ENCODE results near the gene FPGS. TPM values are rescaled to one million over a fixed set of nuclear protein-coding genes. Genes with fewer than 3 reads are reported as not detected.
"Not testable (repeated sequence)": the region's sequence is repeated elsewhere in the genome, so short reads cannot be mapped to it uniquely, and the experiment has no call there.

Gene FPGS
- total and polyA plus RNA-seq, 9 donors: 18.9 to 209 (median 154) TPM

DNA sequence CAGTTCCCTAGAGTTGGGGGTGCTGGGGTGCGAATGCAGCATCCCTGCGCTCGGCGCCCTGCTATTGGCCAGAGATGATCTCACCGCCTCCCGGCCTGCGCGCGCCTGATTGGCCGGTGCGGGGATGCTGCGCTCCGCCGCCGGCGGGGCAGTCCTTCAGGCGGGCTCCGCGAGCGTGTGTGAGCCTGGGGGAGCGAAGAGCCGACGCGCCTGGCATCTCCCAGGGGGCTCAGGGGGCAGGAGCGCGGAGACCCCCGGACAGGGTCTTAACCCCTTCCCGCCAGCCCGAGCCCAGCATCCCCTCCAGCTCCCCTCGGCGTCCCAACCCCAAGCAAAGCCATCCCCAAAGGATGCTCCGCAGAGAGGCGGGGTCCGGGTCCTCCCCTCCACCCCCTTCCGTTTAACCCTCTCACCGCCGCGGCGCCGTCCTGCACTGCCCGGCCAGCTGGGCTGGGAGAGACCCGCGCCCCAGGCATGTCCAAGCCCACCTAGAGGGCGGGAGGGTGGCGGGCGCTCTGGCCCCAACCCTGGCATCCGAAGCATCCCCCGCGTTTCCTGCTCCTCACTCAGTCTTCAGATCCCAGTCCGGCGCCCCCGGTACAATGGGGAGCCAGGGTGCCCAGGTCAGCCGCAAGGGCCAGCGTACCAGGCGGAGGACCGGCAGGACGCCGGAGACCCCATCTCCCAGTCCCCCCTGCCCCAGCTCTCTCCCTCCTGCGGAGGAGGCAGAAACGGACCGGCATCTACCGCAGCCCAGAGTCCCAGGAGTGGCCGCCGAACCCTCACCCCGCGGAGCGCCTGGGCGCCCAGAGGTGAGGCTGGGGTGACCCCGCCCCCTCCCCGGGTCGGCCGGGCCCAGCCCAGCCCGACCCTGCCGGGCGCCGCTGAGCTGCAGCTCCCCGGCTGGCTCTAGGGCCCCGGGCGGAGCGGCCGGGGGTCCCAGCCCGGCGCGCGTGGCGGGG, 48.3 kb upstream of the FPGS start:
- intact Hi-C loops (cut with DNase I): no loop called here
- no peak overlapping the region for H3K4me3 ChIP-seq
- no peaks in the 10 kb centered on the region for H3K9me3 ChIP-seq
- no peak overlapping the region for H3K27ac ChIP-seq
- no peaks in the 10 kb centered on the region for H3K36me3 ChIP-seq
- no peaks in the 10 kb centered on the region for H3K4me1 ChIP-seq (ENCODE audit: insufficient read depth)
- TF ChIP-seq, protein P1, sequence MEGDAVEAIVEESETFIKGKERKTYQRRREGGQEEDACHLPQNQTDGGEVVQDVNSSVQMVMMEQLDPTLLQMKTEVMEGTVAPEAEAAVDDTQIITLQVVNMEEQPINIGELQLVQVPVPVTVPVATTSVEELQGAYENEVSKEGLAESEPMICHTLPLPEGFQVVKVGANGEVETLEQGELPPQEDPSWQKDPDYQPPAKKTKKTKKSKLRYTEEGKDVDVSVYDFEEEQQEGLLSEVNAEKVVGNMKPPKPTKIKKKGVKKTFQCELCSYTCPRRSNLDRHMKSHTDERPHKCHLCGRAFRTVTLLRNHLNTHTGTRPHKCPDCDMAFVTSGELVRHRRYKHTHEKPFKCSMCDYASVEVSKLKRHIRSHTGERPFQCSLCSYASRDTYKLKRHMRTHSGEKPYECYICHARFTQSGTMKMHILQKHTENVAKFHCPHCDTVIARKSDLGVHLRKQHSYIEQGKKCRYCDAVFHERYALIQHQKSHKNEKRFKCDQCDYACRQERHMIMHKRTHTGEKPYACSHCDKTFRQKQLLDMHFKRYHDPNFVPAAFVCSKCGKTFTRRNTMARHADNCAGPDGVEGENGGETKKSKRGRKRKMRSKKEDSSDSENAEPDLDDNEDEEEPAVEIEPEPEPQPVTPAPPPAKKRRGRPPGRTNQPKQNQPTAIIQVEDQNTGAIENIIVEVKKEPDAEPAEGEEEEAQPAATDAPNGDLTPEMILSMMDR (IDR thresholded peaks at IDR 0.05): no peak
- TF ChIP-seq POLR2A (IDR thresholded peaks at IDR 0.05) (no peak), EP300 (IDR thresholded peaks at IDR 0.05) (no peak)
- WGBS, 3 donors: 6 to 19% (median 16%) methylated on average over 69 to 86 of the region's 86 CpGs
- no peak for DNase-seq
- no peaks in the 10 kb centered on the region for H3K27me3 ChIP-seq

DNA sequence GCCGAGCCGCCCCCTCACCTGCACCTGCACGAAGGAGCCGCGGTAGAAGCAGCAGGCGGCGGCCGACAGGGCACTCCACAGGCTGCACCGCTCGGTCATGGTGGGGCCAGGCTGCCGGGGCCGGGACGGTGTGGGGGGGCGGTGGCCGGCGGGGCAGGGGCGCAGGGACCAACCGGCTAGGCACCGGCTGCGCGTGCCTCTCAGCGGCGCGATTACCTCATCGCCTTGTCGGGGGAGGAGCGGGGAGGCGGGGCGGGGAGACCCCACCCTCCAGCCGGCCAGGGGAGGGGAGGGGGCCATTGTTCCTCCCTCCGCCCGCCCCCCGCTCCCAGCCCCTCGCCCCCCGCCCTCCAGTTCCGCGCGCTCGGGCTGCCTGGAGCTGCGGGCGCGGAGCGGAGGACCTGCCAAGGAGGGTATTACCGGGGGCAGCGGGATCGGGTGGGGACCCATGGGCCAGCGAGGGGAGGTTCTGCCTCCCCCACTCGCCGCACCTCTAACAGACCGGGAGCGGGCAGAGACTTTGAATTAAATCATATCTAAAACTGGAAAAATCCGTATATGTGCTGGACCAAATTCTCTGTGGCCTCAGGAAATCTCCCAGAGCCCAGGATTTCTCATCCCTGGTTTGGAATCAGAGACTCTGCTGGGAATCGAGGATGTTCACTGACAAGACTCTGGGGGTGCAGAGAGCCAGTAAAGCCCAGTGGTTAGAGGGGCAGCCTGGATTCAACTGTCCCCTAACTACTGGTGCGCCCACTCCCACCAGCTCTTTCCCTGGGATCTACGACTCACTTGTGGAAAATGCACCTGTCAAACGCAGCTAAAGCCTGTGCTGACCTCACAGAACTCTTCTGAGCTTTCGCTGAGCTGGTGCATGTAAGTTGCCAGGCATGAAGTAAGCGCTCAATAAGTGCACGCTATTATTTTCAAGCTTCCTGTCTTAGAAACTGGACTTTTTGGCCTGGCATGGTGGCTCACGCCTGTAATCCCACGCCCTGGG, 47.3 kb upstream of the FPGS start:
- H3K4me3 ChIP-seq: no peak overlapping the region
- DNase-seq: no peak
- no peak for TF ChIP-seq EP300 (IDR thresholded peaks at IDR 0.05)
- TF ChIP-seq POLR2A (IDR thresholded peaks at IDR 0.05): no peak
- TF ChIP-seq, protein P1 (IDR thresholded peaks at IDR 0.05): no peak
- H3K27ac ChIP-seq: no peak overlapping the region
- H3K27me3 ChIP-seq: no peaks in the 10 kb centered on the region
- no peaks in the 10 kb centered on the region for H3K9me3 ChIP-seq
- intact Hi-C loops (cut with DNase I): no loop called here
- H3K4me1 ChIP-seq (ENCODE audit: insufficient read depth): no peaks in the 10 kb centered on the region
- H3K36me3 ChIP-seq: no peaks in the 10 kb centered on the region
- WGBS, 3 donors: 13 to 39% (median 30%) methylated on average over 22 to 60 of the region's 61 CpGs

DNA sequence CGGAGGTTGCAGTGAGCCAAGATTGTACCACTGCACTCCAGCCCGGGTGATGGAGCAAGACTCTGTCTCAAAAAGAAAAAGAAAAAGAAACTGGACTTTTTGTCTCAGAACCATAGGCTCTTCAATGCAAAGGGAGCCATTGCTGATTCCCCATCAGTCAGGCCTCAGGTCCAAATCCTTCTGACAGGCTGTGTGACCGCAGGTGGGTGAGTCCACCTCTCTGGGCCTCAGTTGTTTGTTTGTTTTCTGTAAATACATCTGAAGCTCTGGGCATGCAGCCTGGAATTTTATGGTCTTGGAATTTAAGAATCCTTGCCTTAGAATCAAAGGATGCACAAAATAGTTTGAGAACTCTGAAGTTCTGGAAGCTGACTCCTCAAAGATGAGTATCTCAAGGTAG, 46.4 kb upstream of the FPGS start:
- WGBS, 3 donors: 82 to 92% (median 87%) methylated on average over 3 of the region's 3 CpGs
- no peak for TF ChIP-seq POLR2A (IDR thresholded peaks at IDR 0.05)
- no peak for TF ChIP-seq EP300 (IDR thresholded peaks at IDR 0.05)
- TF ChIP-seq, protein P1 (IDR thresholded peaks at IDR 0.05): no peak
- H3K4me3 ChIP-seq: no peak overlapping the region
- no peaks in the 10 kb centered on the region for H3K9me3 ChIP-seq
- no peak for DNase-seq
- intact Hi-C loops (cut with DNase I): no loop called here
- H3K4me1 ChIP-seq (ENCODE audit: insufficient read depth): no peaks in the 10 kb centered on the region
- H3K27ac ChIP-seq: no peak overlapping the region
- no peaks in the 10 kb centered on the region for H3K27me3 ChIP-seq
- no peaks in the 10 kb centered on the region for H3K36me3 ChIP-seq

DNA sequence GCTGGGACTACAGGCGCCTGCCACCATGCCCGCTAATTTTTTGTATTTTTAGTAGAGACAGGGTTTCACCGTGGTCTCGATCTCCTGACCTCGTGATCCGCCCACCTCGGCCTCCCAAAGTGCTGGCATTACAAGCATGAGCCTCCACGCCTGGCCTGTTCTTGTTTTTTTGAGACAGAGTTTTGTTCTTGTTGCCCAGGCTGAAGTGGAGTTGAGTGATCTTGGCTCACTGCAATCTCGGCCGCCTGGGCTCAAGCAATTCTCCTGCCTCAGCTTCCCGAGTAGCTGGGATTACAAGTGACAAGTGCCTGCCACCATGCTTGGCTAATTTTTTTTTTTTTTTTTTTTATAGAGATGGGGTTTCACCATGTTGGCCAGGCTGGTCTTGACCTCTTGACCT, 45.9 kb upstream of the FPGS start:
- H3K36me3 ChIP-seq; DNase-seq; H3K27me3 ChIP-seq; H3K4me1 ChIP-seq (ENCODE audit: insufficient read depth); H3K9me3 ChIP-seq; H3K4me3 ChIP-seq; intact Hi-C loops (cut with DNase I); H3K27ac ChIP-seq: not testable (repeated sequence)
- WGBS, 3 donors: 76 to 87% (median 82%) methylated on average over 11 of the region's 11 CpGs

All from ovary (tissue), 9 donors.